Brain microvascular endothelial cell (primary cell): Measurements from ENCODE around the gene RIPOR3.
A peak's percentile ranks its signal among the peaks of the same experiment; 100 is the strongest.

Source experiments
- DNase-seq: peaks from one replicate; pipeline ENCODE4 v3.0.0-alpha.2; 2020
- H3K27ac ChIP-seq: fragments of 250-450 bp; sonication (Bioruptor Pico); 2 replicates; pipeline ENCODE4 v1.5.1; 2020; ENCODE audit warnings: mild to moderate bottlenecking, moderate library complexity
- H3K27me3 ChIP-seq: fragments of 250-450 bp; sonication (Bioruptor Pico); replicated peaks from 2 replicates; pipeline ENCODE4 v1.5.1; 2020; ENCODE audit warnings: mild to moderate bottlenecking
- H3K36me3 ChIP-seq: fragments of 250-450 bp; sonication (Bioruptor Pico); replicated peaks from 2 replicates; pipeline ENCODE4 v1.5.1; 2020; ENCODE audit warnings: mild to moderate bottlenecking
- H3K4me3 ChIP-seq: 2 replicates; pipeline ENCODE4 v1.5.1; 2011; ENCODE audit warnings: low read depth, mild to moderate bottlenecking, control low read depth, low read length, moderate library complexity
- CTCF ChIP-seq: IDR thresholded peaks from 2 replicates; pipeline ENCODE4 v1.5.1; 2011; ENCODE audit warnings: low read depth, mild to moderate bottlenecking, moderate library complexity, low read length, control low read depth, inconsistent platforms; ENCODE audit errors: missing control alignments
- in situ Hi-C: cut with HindIII; loops from 2 replicates; pipeline ENCODE4 v1.10.0; 2017; ENCODE audit warnings: low sequenced_read_pairs, low pct_ligation_motif_present

The RIPOR3 gene

GRCh38 chr20:50575865-50576720, 115.2 kb downstream of the RIPOR3 start:
- H3K4me3 ChIP-seq, result no peak overlapping the region
- TF ChIP-seq CTCF, result peak; percentile 85
- in situ Hi-C loops, result no loop called here
- H3K27ac ChIP-seq, result no peak overlapping the region
- peaks cover 72% of the 10 kb centered on the region for H3K36me3 ChIP-seq
- DNase-seq, result peak; percentile 37
- no peaks in the 10 kb centered on the region for H3K27me3 ChIP-seq

DNA sequence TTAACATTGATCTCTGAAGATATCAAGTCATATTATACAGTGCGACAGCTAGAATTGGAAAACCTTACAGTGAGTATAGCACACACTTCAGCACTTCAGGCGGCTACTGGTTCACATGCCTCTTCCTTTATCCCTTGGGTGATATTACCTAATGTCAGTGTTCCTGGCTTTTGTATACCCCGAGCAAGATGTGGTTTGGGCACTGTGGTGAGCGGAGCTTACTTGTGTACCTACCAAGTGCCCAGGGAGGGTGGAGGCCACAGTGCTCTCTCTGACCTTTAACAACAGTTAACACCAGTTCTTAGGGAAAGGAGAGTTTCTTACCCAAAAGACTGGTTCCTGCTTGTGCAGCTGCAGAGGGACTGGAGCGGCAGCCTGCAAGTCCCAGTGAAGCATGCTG, 116.8 kb downstream of the RIPOR3 start:
- Histone ChIP-seq H3K27me3 (no peaks in the 10 kb centered on the region), H3K36me3 (peaks cover 64% of the 10 kb centered on the region), H3K4me3 (no peak overlapping the region), H3K27ac (no peak overlapping the region)
- no peak for DNase-seq
- TF ChIP-seq CTCF, result no peak
- in situ Hi-C loops, result no loop called here

GRCh38 chr20:50574108-50574507, 117.2 kb downstream of the RIPOR3 start:
- no peak for TF ChIP-seq CTCF
- Histone ChIP-seq H3K4me3 (no peak overlapping the region), H3K27me3 (no peaks in the 10 kb centered on the region), H3K27ac (no peak overlapping the region), H3K36me3 (peaks cover 62% of the 10 kb centered on the region)
- no peak for DNase-seq
- in situ Hi-C loops, result no loop called here

DNA sequence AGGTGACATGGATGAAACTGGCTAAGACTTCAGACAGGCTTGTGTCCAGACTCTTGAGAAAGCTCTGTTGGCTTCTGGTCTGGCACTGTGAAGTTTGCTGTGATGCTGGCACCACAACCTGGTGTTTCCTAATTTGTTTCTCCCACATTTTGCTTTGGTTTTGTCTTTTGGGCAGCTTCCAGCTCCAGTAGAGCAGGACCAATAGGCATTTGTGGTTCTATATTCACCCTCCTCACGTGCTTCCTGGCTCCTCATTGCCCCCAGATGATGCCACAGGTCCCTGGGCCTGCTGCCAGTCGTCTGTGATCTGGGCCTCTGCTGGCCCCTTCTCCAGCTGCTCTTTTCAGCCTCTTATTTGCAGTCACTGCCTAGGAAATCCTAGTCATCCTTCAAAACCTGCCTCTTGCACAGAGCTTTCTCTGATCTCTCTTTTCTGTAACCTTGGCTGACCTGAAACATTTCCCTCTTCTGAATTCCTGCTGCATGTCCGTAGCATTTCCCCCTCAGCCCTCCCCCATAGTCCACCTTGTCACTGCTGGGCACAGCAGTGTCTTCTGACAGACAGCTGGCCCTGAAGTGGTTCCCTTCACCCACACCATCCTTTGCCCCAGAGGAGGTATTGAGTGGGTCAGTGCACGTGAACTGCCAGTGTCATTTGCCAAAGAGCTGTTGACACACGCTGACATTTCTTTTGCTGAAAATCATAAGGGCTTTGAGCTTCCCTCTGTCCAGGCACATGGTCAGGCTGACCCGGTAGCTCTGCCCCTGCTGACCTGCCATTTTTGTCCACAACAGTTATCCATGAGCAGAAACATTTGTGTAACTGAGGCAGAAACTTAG, 118.2 kb downstream of the RIPOR3 start:
- H3K27me3 ChIP-seq, result no peaks in the 10 kb centered on the region
- DNase-seq, result no peak
- TF ChIP-seq CTCF, result no peak
- H3K4me3 ChIP-seq, result no peak overlapping the region
- H3K36me3 ChIP-seq, result peaks cover 62% of the 10 kb centered on the region
- H3K27ac ChIP-seq, result no peak overlapping the region
- in situ Hi-C loops, result no loop called here

- peaks cover 65% of the 10 kb centered on the region for H3K36me3 ChIP-seq
- H3K27ac ChIP-seq, result peak overlapping the region; percentile 8
- in situ Hi-C loops, result no loop called here
Measured at GRCh38 chr20:50571466-50571865, 119.9 kb downstream of the RIPOR3 start.

More at GRCh38 chr20:50571466-50571865, 119.9 kb downstream of the RIPOR3 start:
- Histone ChIP-seq H3K4me3 (no peak overlapping the region), H3K27me3 (no peaks in the 10 kb centered on the region)
- TF ChIP-seq CTCF, result no peak
- no peak for DNase-seq
